GM12878 (cell line): ENCODE results near the gene CPNE9.

Source experiments
- EZH2 ChIP-seq: IDR thresholded peaks from 2 replicates; pipeline ENCODE4 v1.6.1; 2012; ENCODE audit warnings: low read depth, mild to moderate bottlenecking, control low read depth, inconsistent platforms, low read length, borderline replicate concordance; ENCODE audit not compliant: control insufficient read depth
- SIN3A ChIP-seq: IDR thresholded peaks from 2 replicates; pipeline ENCODE4 v1.6.1; 2012; ENCODE audit warnings: low read depth, low read length, improper control_type of control experiment
- TCF12 ChIP-seq: IDR thresholded peaks from 2 replicates; pipeline ENCODE4 v1.6.1; 2011; ENCODE audit warnings: low read depth, mild to moderate bottlenecking, low read length
- USF2 ChIP-seq: IDR thresholded peaks from 2 replicates; pipeline ENCODE4 v1.6.1; 2011; ENCODE audit warnings: low read depth, low read length, improper control_type of control experiment, borderline replicate concordance

GRCh38 chr3:9744162-9744561 is 40.5 kb downstream of the CPNE9 start:
- TF ChIP-seq TCF12 (no peak), USF2 (no peak), EZH2 (no peak), SIN3A (no peak)
